ENCODE results near the gene TCF12. TPM values are rescaled to one million over a fixed set of nuclear protein-coding genes. Genes with fewer than 3 reads are reported as not detected.

TCF12 gene
- total and polyA plus RNA-seq, 2 of the 8 experiments (the other 6 are each of a cell fraction or from before 2014, with no cell fraction given) = 85.8 to 101 TPM

GRCh38 chr15:56919031-56919608, 676 bp downstream of the TCF12 start:
- H3K56ac ChIP-seq (replicated peaks; ENCODE audit: insufficient read length, low read depth, low read length) = peak overlapping the region; percentile 34
- WGBS, 2 experiments (ENCODE audit: extremely low coverage in 1 of 2, insufficient coverage in 1 of 2, insufficient read length in 1 of 2, insufficient replicate concordance in 2 of 2, low coverage in 1 of 2, low lambda C conversion rate in 2 of 2, missing lambda C conversion rate in 1 of 2) = 2% methylated on average over 63 of the region's 81 CpGs; no CpG with 5 or more reads in 1 of the 2 experiments
- peak overlapping the region; percentile 78; the same call in 1 of the 2 replicates for H2BK5ac ChIP-seq (ENCODE audit: low read depth, low read length)
- no peaks in the 10 kb centered on the region for H3K79me1 ChIP-seq (ENCODE audit: low read depth, low read length)
- no peak overlapping the region for H2BK15ac ChIP-seq (ENCODE audit: low read length)
- H3K18ac ChIP-seq (ENCODE audit: extremely low read depth, low read length) = peak overlapping the region; percentile 14
- H3K4ac ChIP-seq (replicated peaks; ENCODE audit: insufficient read length, low read depth, low read length) = peak overlapping the region; percentile 48
- peak overlapping the region; percentile 88 for H3K27ac ChIP-seq (ENCODE audit: low read depth, low read length)
- no peak overlapping the region for H3K14ac ChIP-seq (ENCODE audit: insufficient read length)
- FAIRE-seq (no peak), DNase-seq (ENCODE audit: low read depth in 1 of 2, low spot score in 2 of 2) (peak in 1 of 2 experiments; percentile 70)
- H3K23me2 ChIP-seq (ENCODE audit: low read depth, low read length) = peaks cover 13% of the 10 kb centered on the region
- H3K9ac ChIP-seq (replicated peaks in 1 of 4; ENCODE audit: extremely low read depth in 1 of 4, low read depth in 3 of 4, low read length in 3 of 4) = peak overlapping the region; percentile 82 to 98 (median 89)
- H4K5ac ChIP-seq (ENCODE audit: insufficient read length, low read depth, low read length) = peak overlapping the region; percentile 25
- H3K79me2 ChIP-seq (ENCODE audit: control insufficient read depth in 1 of 2, insufficient read depth in 2 of 2, low read length in 2 of 2) = peaks cover 0 to 46% of the 10 kb centered on the region in 2 experiments; a peak in 2 of 4 replicates
- H2BK12ac ChIP-seq (ENCODE audit: low read depth, low read length) = no peak overlapping the region
- H3K4me2 ChIP-seq (ENCODE audit: insufficient read depth in 1 of 2, low read depth in 2 of 2, low read length in 2 of 2) = peak overlapping the region; percentile 80 to 90
- no peak overlapping the region for H2AK5ac ChIP-seq (ENCODE audit: low read depth, low read length)
- H2BK20ac ChIP-seq (ENCODE audit: low read length) = no peak overlapping the region
- H3K4me3 ChIP-seq (ENCODE audit: extremely low read depth in 1 of 4, insufficient read depth in 2 of 4, low read depth in 3 of 4, low read length in 4 of 4) = peak overlapping the region; percentile 84 to 96 (median 92)
- no peak overlapping the region for H3K23ac ChIP-seq (ENCODE audit: insufficient read length)
- peaks cover 2 to 6% (median 4%) of the 10 kb centered on the region in 4 experiments; a peak in 6 of 7 replicates for H3K4me1 ChIP-seq (replicated peaks in 1 of 4; ENCODE audit: control insufficient read depth in 3 of 4, insufficient read depth in 4 of 4, low read length in 3 of 4)
- peaks cover 0 to 23% (median under 1%) of the 10 kb centered on the region in 4 experiments; a peak in 3 of 8 replicates for H3K36me3 ChIP-seq (ENCODE audit: control insufficient read depth in 2 of 4, insufficient read depth in 4 of 4, low read length in 3 of 4)
- H4K20me1 ChIP-seq (replicated peaks in 1 of 2; ENCODE audit: control insufficient read depth in 1 of 2, insufficient read depth in 2 of 2, low read length in 2 of 2) = no peaks in the 10 kb centered on the region
- no peaks in the 10 kb centered on the region for H3K9me3 ChIP-seq (ENCODE audit: insufficient read depth in 2 of 2, low read depth in 1 of 2, low read length in 1 of 2)
- ChIA-PET POLR2A (ENCODE audit: partially characterized antibody) (interaction anchor here (0.6 to 4.1 kb wide), 17 partner anchors 9 to 224 kb away, joined by 3 to 69 read pairs (median 4); no protein-coding TSS in a partner anchor), CTCF (ENCODE audit: partially characterized antibody) (interaction anchor here (0.8 to 1.3 kb wide), 5 partner anchors 10 to 219 kb away, joined by 3 to 4 read pairs (median 4); no protein-coding TSS in a partner anchor)
- no peak overlapping the region for H2AFZ ChIP-seq (ENCODE audit: low read length)
- no peak overlapping the region for H2BK120ac ChIP-seq (replicated peaks; ENCODE audit: low read depth, low read length)
- peaks cover 0 to 3% (median 0%) of the 10 kb centered on the region in 4 experiments; a peak in 3 of 7 replicates for H3K27me3 ChIP-seq (replicated peaks in 1 of 4; ENCODE audit: control insufficient read depth in 3 of 4, extremely low read depth in 1 of 4, insufficient read depth in 3 of 4, low read length in 3 of 4)
- no peak overlapping the region for H4K91ac ChIP-seq (replicated peaks; ENCODE audit: insufficient read length, low read length)
- H4K8ac ChIP-seq (ENCODE audit: extremely low read depth, insufficient read depth, low read length) = peak overlapping the region; percentile 91
- TF ChIP-seq SRF (IDR thresholded peaks at IDR 0.05; ENCODE audit: low read depth, low read length) = no peak
- no peak; a peak in 1 of 4 replicates for TF ChIP-seq HDAC2 (IDR thresholded peaks at IDR 0.05; ENCODE audit: borderline replicate concordance in 1 of 2, low read depth in 2 of 2, low read length in 2 of 2)
- 0 out of 2 replicates have a peak, but pooled peaks have one; percentile 9 for TF ChIP-seq JUND (IDR thresholded peaks at IDR 0.05; ENCODE audit: low read length)
- TF ChIP-seq GABPA (IDR thresholded peaks at IDR 0.05; ENCODE audit: borderline replicate concordance, insufficient read depth, low read length) = no peak
- TF ChIP-seq SP1 (IDR thresholded peaks at IDR 0.05; ENCODE audit: low read depth, low read length) = no peak
- TF ChIP-seq BACH1 (IDR thresholded peaks at IDR 0.05; ENCODE audit: low read length) = no peak
- no peak for TF ChIP-seq ATF2 (IDR thresholded peaks at IDR 0.05; ENCODE audit: low read length)
- no peak for TF ChIP-seq CHD2 (IDR thresholded peaks at IDR 0.05; ENCODE audit: low read length)
- TF ChIP-seq POLR2AphosphoS5 (IDR thresholded peaks at IDR 0.05; ENCODE audit: low read depth, low read length) = peak; percentile 50; the same call in 1 of the 2 replicates
- no peak for TF ChIP-seq CBX5 (IDR thresholded peaks at IDR 0.05; ENCODE audit: low read depth, low read length)
